Smooth muscle cell (in vitro differentiated cells): ENCODE measurements around the gene NBEA. TPM values are rescaled to one million over a fixed set of nuclear protein-coding genes. Genes with fewer than 3 reads are reported as not detected.

ENCODE experiments used
- DNase-seq: peaks from one replicate; lab custom pipeline; 2025; ENCODE audit not compliant: unreplicated experiment; lab: John Stamatoyannopoulos, UW
- H2AFZ ChIP-seq: fragments of 200-600 bp; sonication (generic); 2 replicates; pipeline ENCODE4 v1.6.0; 2016; ENCODE audit warnings: antibody characterized with exemption, low read depth, mild to moderate bottlenecking
- H3F3A ChIP-seq: fragments of 200-600 bp; sonication (generic); 2 replicates; pipeline ENCODE4 v1.6.0; 2017; ENCODE audit warnings: antibody characterized with exemption, low read depth
- H3K27ac ChIP-seq: fragments of 200-600 bp; sonication (generic); 2 replicates; pipeline ENCODE4 v1.5.1; 2016; ENCODE audit warnings: low read depth, mild to moderate bottlenecking
- H3K27me3 ChIP-seq: fragments of 200-600 bp; sonication (generic); 2 replicates; pipeline ENCODE4 v1.6.1; 2016; ENCODE audit warnings: low read depth, mild to moderate bottlenecking
- H3K36me3 ChIP-seq: fragments of 200-600 bp; sonication (generic); 2 replicates; pipeline ENCODE4 v1.5.1; 2016; ENCODE audit warnings: low read depth
- H3K4me1 ChIP-seq: fragments of 200-600 bp; sonication (generic); 2 replicates; pipeline ENCODE4 v1.5.1; 2016; ENCODE audit warnings: low read depth
- H3K4me2 ChIP-seq: fragments of 200-600 bp; sonication (generic); 2 replicates; pipeline ENCODE4 v1.6.0; 2016; ENCODE audit warnings: mild to moderate bottlenecking
- H3K4me3 ChIP-seq: fragments of 200-600 bp; sonication (generic); 2 replicates; pipeline ENCODE4 v1.5.1; 2016; ENCODE audit warnings: mild to moderate bottlenecking
- H3K79me2 ChIP-seq: fragments of 200-600 bp; sonication (generic); 2 replicates; pipeline ENCODE4 v1.6.0; 2016; ENCODE audit warnings: low read depth, mild to moderate bottlenecking
- H3K9ac ChIP-seq: fragments of 200-600 bp; sonication (generic); 2 replicates; pipeline ENCODE4 v1.6.0; 2016; ENCODE audit warnings: low read depth
- H3K9me3 ChIP-seq: fragments of 200-600 bp; sonication (generic); replicated peaks from 2 replicates; pipeline ENCODE4 v1.5.1; 2016; ENCODE audit warnings: low read depth
- H4K20me1 ChIP-seq: fragments of 200-600 bp; sonication (generic); 2 replicates; pipeline ENCODE4 v1.6.0; 2016; ENCODE audit warnings: low read depth
- WGBS: methylation state at CpG from one replicate; pipeline ENCODE4 v1.1.7; 2016; ENCODE audit warnings: low lambda C conversion rate; 5-methylcytosine and 5-hydroxymethylcytosine counted together
- polyA plus RNA-seq: library from polyadenylated mRNA; unstranded; fragments of >200 nt; fragmentation: Nextera tagmentation; extraction: Ambion mirVana; gene quantifications from 2 replicates; pipeline ENCODE4 v1.2.1, GENCODE V29; 2016
- total RNA-seq: library from RNA; depleted of rRNA; stranded (reverse); fragments of >200 nt; gene quantifications from 2 replicates; pipeline ENCODE4 v1.2.3, GENCODE V29; 2014
- TF ChIP-seq, protein P1 (sequence below): fragments of 200-600 bp; sonication (generic); IDR thresholded peaks from 2 replicates; pipeline ENCODE4 v1.5.1; 2017; ENCODE audit warnings: borderline replicate concordance, mild to moderate bottlenecking, antibody characterized with exemption; ENCODE audit not compliant: insufficient read depth, poor library complexity, severe bottlenecking

NBEA gene
- total and polyA plus RNA-seq, 2 experiments from 2014 or later = 3.6 to 11.7 TPM

DNA sequence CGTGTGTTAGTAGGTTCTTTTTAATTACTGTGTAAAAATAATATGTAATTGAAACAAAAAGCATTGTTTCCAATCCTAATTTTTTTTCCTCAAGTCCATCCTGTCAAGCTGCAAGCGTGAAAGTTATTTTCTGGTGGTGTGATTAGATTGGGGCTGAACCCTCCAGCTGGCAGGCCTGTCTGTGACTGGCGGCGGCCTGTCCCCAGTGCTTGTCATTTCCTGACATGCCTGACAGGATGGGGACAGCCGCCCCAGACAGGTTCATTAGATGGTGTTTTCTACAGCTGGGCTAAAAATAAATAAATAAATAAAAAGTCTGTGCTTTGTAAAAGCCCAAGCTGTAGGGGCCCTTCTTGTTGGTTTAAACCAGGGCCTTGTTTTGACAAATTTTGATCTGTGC, 588.1 kb downstream of the NBEA start:
- Histone ChIP-seq H3K9me3 (no peaks in the 10 kb centered on the region), H3K27ac (no peak overlapping the region), H3F3A (no peaks in the 10 kb centered on the region), H3K4me3 (no peak overlapping the region), H3K36me3 (no peaks in the 10 kb centered on the region), H3K9ac (no peak overlapping the region), H3K79me2 (no peaks in the 10 kb centered on the region), H3K4me1 (peaks cover 9% of the 10 kb centered on the region), H2AFZ (no peak overlapping the region), H4K20me1 (no peaks in the 10 kb centered on the region), H3K27me3 (no peaks in the 10 kb centered on the region), H3K4me2 (no peak overlapping the region)
- DNase-seq = no peak
- TF ChIP-seq, protein P1, sequence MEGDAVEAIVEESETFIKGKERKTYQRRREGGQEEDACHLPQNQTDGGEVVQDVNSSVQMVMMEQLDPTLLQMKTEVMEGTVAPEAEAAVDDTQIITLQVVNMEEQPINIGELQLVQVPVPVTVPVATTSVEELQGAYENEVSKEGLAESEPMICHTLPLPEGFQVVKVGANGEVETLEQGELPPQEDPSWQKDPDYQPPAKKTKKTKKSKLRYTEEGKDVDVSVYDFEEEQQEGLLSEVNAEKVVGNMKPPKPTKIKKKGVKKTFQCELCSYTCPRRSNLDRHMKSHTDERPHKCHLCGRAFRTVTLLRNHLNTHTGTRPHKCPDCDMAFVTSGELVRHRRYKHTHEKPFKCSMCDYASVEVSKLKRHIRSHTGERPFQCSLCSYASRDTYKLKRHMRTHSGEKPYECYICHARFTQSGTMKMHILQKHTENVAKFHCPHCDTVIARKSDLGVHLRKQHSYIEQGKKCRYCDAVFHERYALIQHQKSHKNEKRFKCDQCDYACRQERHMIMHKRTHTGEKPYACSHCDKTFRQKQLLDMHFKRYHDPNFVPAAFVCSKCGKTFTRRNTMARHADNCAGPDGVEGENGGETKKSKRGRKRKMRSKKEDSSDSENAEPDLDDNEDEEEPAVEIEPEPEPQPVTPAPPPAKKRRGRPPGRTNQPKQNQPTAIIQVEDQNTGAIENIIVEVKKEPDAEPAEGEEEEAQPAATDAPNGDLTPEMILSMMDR = no peak
- 89% methylated on average over 5 of the region's 5 CpGs for WGBS

DNA sequence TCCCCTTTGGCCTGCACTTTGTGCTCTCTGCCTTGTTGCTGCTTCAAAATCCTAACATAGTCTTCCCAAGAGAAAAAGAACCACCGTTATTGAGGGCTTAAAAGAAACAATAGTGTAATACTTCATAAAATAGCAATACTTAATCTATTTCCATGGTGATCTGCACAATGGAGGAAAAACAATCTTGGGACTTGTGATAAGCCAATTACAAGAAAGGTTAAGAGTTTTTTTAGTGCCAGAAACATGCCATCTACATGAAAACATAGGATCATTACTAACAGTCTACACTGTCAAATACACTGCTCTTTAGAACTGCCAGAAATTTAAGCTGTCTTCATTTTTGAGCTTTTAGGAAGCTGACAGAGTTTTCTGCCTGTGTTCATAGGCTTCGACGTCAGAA, 588.5 kb downstream of the NBEA start:
- no peak overlapping the region for H3K4me2 ChIP-seq
- 94% methylated on average over 3 of the region's 3 CpGs for WGBS
- TF ChIP-seq, protein P1 = no peak
- H3K36me3 ChIP-seq = no peaks in the 10 kb centered on the region
- no peaks in the 10 kb centered on the region for H4K20me1 ChIP-seq
- no peaks in the 10 kb centered on the region for H3K79me2 ChIP-seq
- no peak overlapping the region for H3K9ac ChIP-seq
- H3K9me3 ChIP-seq = no peaks in the 10 kb centered on the region
- H3K27me3 ChIP-seq = no peaks in the 10 kb centered on the region
- H2AFZ ChIP-seq = no peak overlapping the region
- no peaks in the 10 kb centered on the region for H3F3A ChIP-seq
- H3K27ac ChIP-seq = no peak overlapping the region
- DNase-seq = no peak
- no peak overlapping the region for H3K4me3 ChIP-seq
- H3K4me1 ChIP-seq = peaks cover 9% of the 10 kb centered on the region

DNA sequence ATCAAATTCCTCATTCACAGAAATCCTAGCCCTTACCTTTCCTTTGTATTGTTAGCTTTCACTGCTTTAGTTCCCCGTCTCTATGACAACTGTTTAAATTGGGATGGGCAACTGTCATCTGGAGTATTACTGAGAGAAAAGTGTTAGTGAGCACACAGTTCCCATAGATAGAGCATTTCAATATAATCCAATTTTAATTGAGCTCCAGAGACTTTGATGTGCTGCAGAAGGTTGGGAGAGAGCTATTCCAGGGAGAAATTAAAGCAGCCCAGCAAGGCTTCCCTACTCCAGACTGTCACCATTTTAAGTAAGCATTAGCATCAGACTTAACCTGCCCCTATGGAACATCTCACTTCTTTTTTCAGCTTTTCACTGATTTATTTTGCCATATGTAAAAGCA, 589.5 kb downstream of the NBEA start:
- Histone ChIP-seq H3K4me1 (peaks cover 9% of the 10 kb centered on the region), H3K4me3 (no peak overlapping the region), H2AFZ (no peak overlapping the region), H4K20me1 (no peaks in the 10 kb centered on the region), H3K9ac (no peak overlapping the region), H3F3A (no peaks in the 10 kb centered on the region), H3K36me3 (no peaks in the 10 kb centered on the region), H3K27ac (no peak overlapping the region), H3K27me3 (no peaks in the 10 kb centered on the region), H3K9me3 (no peaks in the 10 kb centered on the region), H3K79me2 (no peaks in the 10 kb centered on the region), H3K4me2 (no peak overlapping the region)
- TF ChIP-seq, protein P1 = no peak
- 92% methylated on average over 1 of the region's 1 CpG for WGBS
- DNase-seq = no peak

DNA sequence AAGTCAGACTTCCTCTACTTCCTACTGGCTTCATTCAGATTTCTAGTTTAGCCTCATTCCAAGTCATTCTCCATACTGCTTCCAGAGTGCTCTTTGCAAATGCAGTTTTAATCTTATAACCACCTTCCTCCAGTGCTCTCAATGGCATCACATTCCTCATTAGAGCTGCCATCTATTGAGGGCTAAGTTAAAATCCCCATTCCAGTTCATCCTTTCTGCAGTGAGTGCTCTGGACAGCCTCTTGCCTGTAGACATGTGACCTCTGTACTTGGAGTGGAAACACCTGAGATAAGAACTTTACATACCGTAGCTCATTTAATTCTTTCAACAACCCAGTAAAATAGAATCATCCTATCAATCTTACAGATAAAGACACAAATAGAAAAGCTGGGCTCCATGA, 592.3 kb downstream of the NBEA start:
- Histone ChIP-seq H2AFZ (no peak overlapping the region), H4K20me1 (no peaks in the 10 kb centered on the region), H3K9ac (no peak overlapping the region), H3K36me3 (no peaks in the 10 kb centered on the region), H3K4me3 (no peak overlapping the region), H3K27me3 (no peaks in the 10 kb centered on the region), H3K27ac (no peak overlapping the region), H3F3A (no peaks in the 10 kb centered on the region), H3K9me3 (no peaks in the 10 kb centered on the region), H3K4me1 (peaks cover 9% of the 10 kb centered on the region), H3K4me2 (no peak overlapping the region), H3K79me2 (no peaks in the 10 kb centered on the region)
- WGBS = 59% methylated on average over 1 of the region's 1 CpG
- no peak for DNase-seq
- TF ChIP-seq, protein P1 = no peak
